ENCODE measurements around the gene C3orf22.

Gene C3orf22

GRCh38 chr3:126512916-126513650 is 45.6 kb downstream of the C3orf22 start:
- Histone ChIP-seq H3K36me3 (ENCODE audit: insufficient read depth, low read length) (no peaks in the 10 kb centered on the region), H3K9ac (ENCODE audit: low read depth, low read length) (no peak overlapping the region), H3K27ac (ENCODE audit: low read length) (no peak overlapping the region), H3K79me2 (ENCODE audit: insufficient read depth, low read length) (no peaks in the 10 kb centered on the region), H3K27me3 (ENCODE audit: insufficient read depth, low read length, poor library complexity) (no peaks in the 10 kb centered on the region), H4K20me1 (ENCODE audit: insufficient read depth, low read length) (no peaks in the 10 kb centered on the region), H2AFZ (ENCODE audit: low read depth, low read length) (no peak overlapping the region), H3K4me2 (ENCODE audit: insufficient read depth, low read length) (no peak overlapping the region), H3K4me1 (ENCODE audit: insufficient read depth, low read length) (no peaks in the 10 kb centered on the region), H3K4me3 (ENCODE audit: low read depth in 1 of 2, low read length in 2 of 2) (no peak overlapping the region), H3K9me3 (ENCODE audit: insufficient read depth, low read length, severe bottlenecking) (no peaks in the 10 kb centered on the region)
- no peak for ATAC-seq (ENCODE audit: insufficient read depth, low read depth)
- TF ChIP-seq EZH2 (IDR thresholded peaks at IDR 0.05; ENCODE audit: borderline replicate concordance, low read depth, low read length, severe bottlenecking) (no peak), CTCF (IDR thresholded peaks at IDR 0.05; ENCODE audit: borderline replicate concordance, extremely low read depth, low read length, poor library complexity, severe bottlenecking) (no peak)
- DNase-seq: no peak

- H3K27me3 ChIP-seq (ENCODE audit: insufficient read depth, low read length, poor library complexity): no peaks in the 10 kb centered on the region
- H3K79me2 ChIP-seq (ENCODE audit: insufficient read depth, low read length): no peaks in the 10 kb centered on the region
- no peak overlapping the region for H2AFZ ChIP-seq (ENCODE audit: low read depth, low read length)
- H3K4me3 ChIP-seq (ENCODE audit: low read depth in 1 of 2, low read length in 2 of 2): no peak overlapping the region
- no peak overlapping the region for H3K9ac ChIP-seq (ENCODE audit: low read depth, low read length)
- ATAC-seq (ENCODE audit: insufficient read depth, low read depth) (no peak), DNase-seq (no peak)
- H3K4me1 ChIP-seq (ENCODE audit: insufficient read depth, low read length): no peaks in the 10 kb centered on the region
- H3K4me2 ChIP-seq (ENCODE audit: insufficient read depth, low read length): no peak overlapping the region
- no peaks in the 10 kb centered on the region for H3K9me3 ChIP-seq (ENCODE audit: insufficient read depth, low read length, severe bottlenecking)
- no peaks in the 10 kb centered on the region for H4K20me1 ChIP-seq (ENCODE audit: insufficient read depth, low read length)
- no peak overlapping the region for H3K27ac ChIP-seq (ENCODE audit: low read length)
- TF ChIP-seq CTCF (IDR thresholded peaks at IDR 0.05; ENCODE audit: borderline replicate concordance, extremely low read depth, low read length, poor library complexity, severe bottlenecking) (no peak), EZH2 (IDR thresholded peaks at IDR 0.05; ENCODE audit: borderline replicate concordance, low read depth, low read length, severe bottlenecking) (no peak)
- H3K36me3 ChIP-seq (ENCODE audit: insufficient read depth, low read length): no peaks in the 10 kb centered on the region
Observed at GRCh38 chr3:126512026-126512425, 46.7 kb downstream of the C3orf22 start.

GRCh38 chr3:126511291-126511690 is 47.4 kb downstream of the C3orf22 start:
- Histone ChIP-seq H3K4me1 (ENCODE audit: insufficient read depth, low read length) (no peaks in the 10 kb centered on the region), H3K27me3 (ENCODE audit: insufficient read depth, low read length, poor library complexity) (no peaks in the 10 kb centered on the region), H3K36me3 (ENCODE audit: insufficient read depth, low read length) (no peaks in the 10 kb centered on the region), H3K9ac (ENCODE audit: low read depth, low read length) (no peak overlapping the region), H3K4me3 (ENCODE audit: low read depth in 1 of 2, low read length in 2 of 2) (no peak overlapping the region), H4K20me1 (ENCODE audit: insufficient read depth, low read length) (no peaks in the 10 kb centered on the region), H3K79me2 (ENCODE audit: insufficient read depth, low read length) (no peaks in the 10 kb centered on the region), H3K27ac (ENCODE audit: low read length) (no peak overlapping the region), H3K4me2 (ENCODE audit: insufficient read depth, low read length) (no peak overlapping the region), H2AFZ (ENCODE audit: low read depth, low read length) (no peak overlapping the region), H3K9me3 (ENCODE audit: insufficient read depth, low read length, severe bottlenecking) (no peaks in the 10 kb centered on the region)
- TF ChIP-seq EZH2 (IDR thresholded peaks at IDR 0.05; ENCODE audit: borderline replicate concordance, low read depth, low read length, severe bottlenecking) (no peak), CTCF (IDR thresholded peaks at IDR 0.05; ENCODE audit: borderline replicate concordance, extremely low read depth, low read length, poor library complexity, severe bottlenecking) (no peak)
- DNase-seq: no peak
- no peak for ATAC-seq (ENCODE audit: insufficient read depth, low read depth)
